NCI-H1436 treated with DMSO at 0.1 percent for 48 hours (cell line): ENCODE results near the gene TENM4.
A peak's percentile ranks its signal among the peaks of the same experiment; 100 is the strongest.

Source experiments
- DNase-seq: peaks from one replicate; lab custom pipeline; 2025; lab: John Stamatoyannopoulos, UW

The TENM4 gene

GRCh38 chr11:78784321-78785061, 656.3 kb downstream of the TENM4 start:
- no peak for DNase-seq

- no peak for DNase-seq
Observed at GRCh38 chr11:78783846-78784245, 657.0 kb downstream of the TENM4 start.

GRCh38 chr11:78783301-78783700, 657.5 kb downstream of the TENM4 start:
- DNase-seq: no peak

GRCh38 chr11:78782725-78783124, 658.1 kb downstream of the TENM4 start:
- no peak for DNase-seq

- no peak for DNase-seq
Observed at GRCh38 chr11:78780889-78781288, 659.9 kb downstream of the TENM4 start.

- no peak for DNase-seq
Observed at GRCh38 chr11:78773492-78773891, 667.3 kb downstream of the TENM4 start.

- DNase-seq: no peak
Observed at GRCh38 chr11:78773077-78773476, 667.8 kb downstream of the TENM4 start.

GRCh38 chr11:78772186-78772585, 668.6 kb downstream of the TENM4 start:
- no peak for DNase-seq

- no peak for DNase-seq
Observed at GRCh38 chr11:78770931-78771330, 669.9 kb downstream of the TENM4 start.

GRCh38 chr11:78768971-78769370, 671.9 kb downstream of the TENM4 start:
- no peak for DNase-seq

GRCh38 chr11:78768345-78768744, 672.5 kb downstream of the TENM4 start:
- no peak for DNase-seq

GRCh38 chr11:78767027-78767932, 673.5 kb downstream of the TENM4 start:
- DNase-seq: no peak

GRCh38 chr11:78764946-78765345, 675.9 kb downstream of the TENM4 start:
- DNase-seq: no peak

- DNase-seq: no peak
Observed at GRCh38 chr11:78763664-78764063, 677.2 kb downstream of the TENM4 start.

GRCh38 chr11:78762105-78762504, 678.7 kb downstream of the TENM4 start:
- DNase-seq: no peak

GRCh38 chr11:78759071-78759470, 681.8 kb downstream of the TENM4 start:
- no peak for DNase-seq

- no peak for DNase-seq
Observed at GRCh38 chr11:78753297-78753696, 687.5 kb downstream of the TENM4 start.

GRCh38 chr11:78752494-78752893, 688.3 kb downstream of the TENM4 start:
- DNase-seq: no peak

GRCh38 chr11:78748918-78749690, 691.7 kb downstream of the TENM4 start:
- peak; percentile 15 for DNase-seq

- no peak for DNase-seq
Observed at GRCh38 chr11:78744949-78745348, 695.9 kb downstream of the TENM4 start.

GRCh38 chr11:78744202-78744601, 696.6 kb downstream of the TENM4 start:
- no peak for DNase-seq

- DNase-seq: peak; percentile 50
Observed at GRCh38 chr11:78742430-78742829, 698.4 kb downstream of the TENM4 start.
